Activated T-helper 1 cell treated with Interleukin-2 at 50 U/mL for 16 hours (primary cell): Measurements from ENCODE around the gene SYK.

Source experiments
- DNase-seq: peaks from one replicate; pipeline ENCODE4 v3.0.0-alpha.2; 2020; ENCODE audit warnings: low read depth

SYK gene

GRCh38 chr9:90851444-90851843 is 49.8 kb downstream of the SYK start:
- no peak for DNase-seq

- no peak for DNase-seq
Observed at GRCh38 chr9:90853945-90854344, 52.3 kb downstream of the SYK start.

- DNase-seq: no peak
Observed at GRCh38 chr9:90854637-90855175, 53.1 kb downstream of the SYK start.

- DNase-seq: no peak
Observed at GRCh38 chr9:90855208-90855902, 53.7 kb downstream of the SYK start.

- DNase-seq: no peak
Observed at GRCh38 chr9:90857091-90857490, 55.5 kb downstream of the SYK start.

- no peak for DNase-seq
Observed at GRCh38 chr9:90857855-90858254, 56.2 kb downstream of the SYK start.

GRCh38 chr9:90858457-90858901 is 56.9 kb downstream of the SYK start:
- DNase-seq: no peak

GRCh38 chr9:90860382-90860781 is 58.8 kb downstream of the SYK start:
- no peak for DNase-seq

GRCh38 chr9:90860826-90861225 is 59.2 kb downstream of the SYK start:
- no peak for DNase-seq

- DNase-seq: no peak
Observed at GRCh38 chr9:90861380-90861779, 59.8 kb downstream of the SYK start.

GRCh38 chr9:90861826-90862740 is 60.5 kb downstream of the SYK start:
- no peak for DNase-seq

GRCh38 chr9:90864779-90865178 is 63.2 kb downstream of the SYK start:
- DNase-seq: no peak

GRCh38 chr9:90867101-90867500 is 65.5 kb downstream of the SYK start:
- DNase-seq: no peak

GRCh38 chr9:90868555-90868954 is 66.9 kb downstream of the SYK start:
- no peak for DNase-seq

- no peak for DNase-seq
Observed at GRCh38 chr9:90869361-90869760, 67.7 kb downstream of the SYK start.

- DNase-seq: no peak
Observed at GRCh38 chr9:90870621-90871326, 69.2 kb downstream of the SYK start.

- DNase-seq: no peak
Observed at GRCh38 chr9:90871327-90871935, 69.8 kb downstream of the SYK start.

- DNase-seq: no peak
Observed at GRCh38 chr9:90872835-90873294, 71.2 kb downstream of the SYK start.

- no peak for DNase-seq
Observed at GRCh38 chr9:90873422-90873821, 71.8 kb downstream of the SYK start.

- no peak for DNase-seq
Observed at GRCh38 chr9:90874194-90874593, 72.6 kb downstream of the SYK start.

GRCh38 chr9:90878562-90878961 is 76.9 kb downstream of the SYK start:
- no peak for DNase-seq

- DNase-seq: no peak
Observed at GRCh38 chr9:90880066-90880465, 78.4 kb downstream of the SYK start.
